ENCODE results near the gene IGFBP1.

IGFBP1 gene

DNA sequence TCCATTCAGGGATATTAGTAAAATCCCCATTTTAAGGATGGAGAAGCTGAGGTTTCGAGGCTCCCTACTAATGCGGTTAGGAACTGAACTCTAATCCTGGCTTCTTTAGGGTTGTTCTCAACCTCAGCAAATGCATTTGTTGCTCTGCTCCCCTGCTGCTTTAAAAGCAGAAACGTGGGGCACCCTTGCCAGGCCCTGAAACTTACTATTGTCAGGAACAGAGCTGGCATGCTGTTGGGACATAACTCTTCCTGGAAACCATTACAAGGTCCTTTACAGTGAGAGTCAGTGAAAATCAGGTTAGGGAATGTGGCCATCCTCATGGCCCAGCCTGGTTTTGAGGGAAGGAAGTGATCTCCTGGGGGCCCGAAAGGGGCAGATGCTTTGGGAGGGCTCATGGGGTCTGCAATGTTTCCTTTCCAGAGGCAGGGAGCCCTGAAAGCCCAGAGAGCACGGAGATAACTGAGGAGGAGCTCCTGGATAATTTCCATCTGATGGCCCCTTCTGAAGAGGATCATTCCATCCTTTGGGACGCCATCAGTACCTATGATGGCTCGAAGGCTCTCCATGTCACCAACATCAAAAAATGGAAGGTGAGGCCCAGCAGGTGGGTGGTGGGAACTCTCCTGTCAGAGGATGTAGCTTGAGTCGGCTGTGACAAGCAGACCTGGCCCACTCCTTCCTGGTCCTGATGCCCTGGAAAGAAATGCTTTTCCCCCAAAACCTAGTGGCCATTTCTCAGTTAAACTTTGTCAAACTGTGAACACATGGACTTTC lies 2.0 kb downstream of the IGFBP1 start:
- no peak for TF ChIP-seq TCF12 (IDR thresholded peaks at IDR 0.05; ENCODE audit: low read depth)
- no peak for TF ChIP-seq CREB1 (IDR thresholded peaks at IDR 0.05; ENCODE audit: low read depth)
- no peak for TF ChIP-seq EGR1 (IDR thresholded peaks at IDR 0.05)
- TF ChIP-seq, protein P1, sequence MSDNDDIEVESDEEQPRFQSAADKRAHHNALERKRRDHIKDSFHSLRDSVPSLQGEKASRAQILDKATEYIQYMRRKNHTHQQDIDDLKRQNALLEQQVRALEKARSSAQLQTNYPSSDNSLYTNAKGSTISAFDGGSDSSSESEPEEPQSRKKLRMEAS (IDR thresholded peaks at IDR 0.05), result no peak
- TF ChIP-seq TAF1 (IDR thresholded peaks at IDR 0.05; ENCODE audit: low read depth), result no peak
- no peak for TF ChIP-seq ZBTB7A (IDR thresholded peaks at IDR 0.05; ENCODE audit: low read depth)
- TF ChIP-seq, protein P2, sequence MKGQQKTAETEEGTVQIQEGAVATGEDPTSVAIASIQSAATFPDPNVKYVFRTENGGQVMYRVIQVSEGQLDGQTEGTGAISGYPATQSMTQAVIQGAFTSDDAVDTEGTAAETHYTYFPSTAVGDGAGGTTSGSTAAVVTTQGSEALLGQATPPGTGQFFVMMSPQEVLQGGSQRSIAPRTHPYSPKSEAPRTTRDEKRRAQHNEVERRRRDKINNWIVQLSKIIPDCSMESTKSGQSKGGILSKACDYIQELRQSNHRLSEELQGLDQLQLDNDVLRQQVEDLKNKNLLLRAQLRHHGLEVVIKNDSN (IDR thresholded peaks at IDR 0.05), result no peak
- TF ChIP-seq RAD21 (IDR thresholded peaks at IDR 0.05; ENCODE audit: low read depth), result no peak
- TF ChIP-seq NFIC (IDR thresholded peaks at IDR 0.05), result no peak
- TF ChIP-seq FOXM1 (IDR thresholded peaks at IDR 0.05; ENCODE audit: borderline replicate concordance, low read depth), result no peak
- TF ChIP-seq CEBPB (IDR thresholded peaks at IDR 0.05), result no peak
- TF ChIP-seq, protein P3, sequence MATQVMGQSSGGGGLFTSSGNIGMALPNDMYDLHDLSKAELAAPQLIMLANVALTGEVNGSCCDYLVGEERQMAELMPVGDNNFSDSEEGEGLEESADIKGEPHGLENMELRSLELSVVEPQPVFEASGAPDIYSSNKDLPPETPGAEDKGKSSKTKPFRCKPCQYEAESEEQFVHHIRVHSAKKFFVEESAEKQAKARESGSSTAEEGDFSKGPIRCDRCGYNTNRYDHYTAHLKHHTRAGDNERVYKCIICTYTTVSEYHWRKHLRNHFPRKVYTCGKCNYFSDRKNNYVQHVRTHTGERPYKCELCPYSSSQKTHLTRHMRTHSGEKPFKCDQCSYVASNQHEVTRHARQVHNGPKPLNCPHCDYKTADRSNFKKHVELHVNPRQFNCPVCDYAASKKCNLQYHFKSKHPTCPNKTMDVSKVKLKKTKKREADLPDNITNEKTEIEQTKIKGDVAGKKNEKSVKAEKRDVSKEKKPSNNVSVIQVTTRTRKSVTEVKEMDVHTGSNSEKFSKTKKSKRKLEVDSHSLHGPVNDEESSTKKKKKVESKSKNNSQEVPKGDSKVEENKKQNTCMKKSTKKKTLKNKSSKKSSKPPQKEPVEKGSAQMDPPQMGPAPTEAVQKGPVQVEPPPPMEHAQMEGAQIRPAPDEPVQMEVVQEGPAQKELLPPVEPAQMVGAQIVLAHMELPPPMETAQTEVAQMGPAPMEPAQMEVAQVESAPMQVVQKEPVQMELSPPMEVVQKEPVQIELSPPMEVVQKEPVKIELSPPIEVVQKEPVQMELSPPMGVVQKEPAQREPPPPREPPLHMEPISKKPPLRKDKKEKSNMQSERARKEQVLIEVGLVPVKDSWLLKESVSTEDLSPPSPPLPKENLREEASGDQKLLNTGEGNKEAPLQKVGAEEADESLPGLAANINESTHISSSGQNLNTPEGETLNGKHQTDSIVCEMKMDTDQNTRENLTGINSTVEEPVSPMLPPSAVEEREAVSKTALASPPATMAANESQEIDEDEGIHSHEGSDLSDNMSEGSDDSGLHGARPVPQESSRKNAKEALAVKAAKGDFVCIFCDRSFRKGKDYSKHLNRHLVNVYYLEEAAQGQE (IDR thresholded peaks at IDR 0.05; ENCODE audit: low read depth), result no peak
- TF ChIP-seq TEAD4 (IDR thresholded peaks at IDR 0.05), result no peak
- TF ChIP-seq YY1 (IDR thresholded peaks at IDR 0.05; ENCODE audit: low read depth), result no peak
- no peak for TF ChIP-seq EP300 (IDR thresholded peaks at IDR 0.05; ENCODE audit: borderline replicate concordance)

DNA sequence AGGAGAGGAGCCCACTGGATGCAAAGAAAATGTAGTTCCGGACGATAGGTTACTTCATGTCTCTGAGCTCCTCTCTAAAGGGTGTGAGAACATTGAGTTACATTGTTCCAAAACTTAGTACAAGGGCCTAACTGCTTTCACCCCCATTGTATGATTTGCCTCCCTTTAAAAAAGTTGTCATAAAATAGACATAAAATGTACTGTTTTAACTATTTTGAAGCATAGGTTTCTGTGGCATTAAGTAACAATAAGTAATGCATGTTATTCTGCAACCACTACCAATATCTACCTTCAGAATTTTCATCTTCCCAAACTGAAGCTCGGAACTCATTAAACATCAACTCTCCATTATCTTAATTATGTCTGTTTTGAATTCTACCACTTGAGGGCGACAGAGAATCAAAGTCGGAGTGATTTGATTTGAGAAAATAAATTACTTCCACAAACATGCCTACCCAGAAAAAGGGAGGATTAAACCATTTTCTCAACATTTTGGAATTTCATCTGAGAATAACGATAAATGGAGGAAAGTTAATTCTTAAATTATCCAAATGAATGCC lies 2.7 kb downstream of the IGFBP1 start:
- no peak for TF ChIP-seq CEBPB (IDR thresholded peaks at IDR 0.05)
- no peak for TF ChIP-seq EGR1 (IDR thresholded peaks at IDR 0.05)
- no peak for TF ChIP-seq FOXM1 (IDR thresholded peaks at IDR 0.05; ENCODE audit: borderline replicate concordance, low read depth)
- TF ChIP-seq RAD21 (IDR thresholded peaks at IDR 0.05; ENCODE audit: low read depth), result peak; percentile 85
- no peak for TF ChIP-seq CREB1 (IDR thresholded peaks at IDR 0.05; ENCODE audit: low read depth)
- no peak for TF ChIP-seq TEAD4 (IDR thresholded peaks at IDR 0.05)
- no peak for TF ChIP-seq TAF1 (IDR thresholded peaks at IDR 0.05; ENCODE audit: low read depth)
- TF ChIP-seq EP300 (IDR thresholded peaks at IDR 0.05; ENCODE audit: borderline replicate concordance), result no peak

DNA sequence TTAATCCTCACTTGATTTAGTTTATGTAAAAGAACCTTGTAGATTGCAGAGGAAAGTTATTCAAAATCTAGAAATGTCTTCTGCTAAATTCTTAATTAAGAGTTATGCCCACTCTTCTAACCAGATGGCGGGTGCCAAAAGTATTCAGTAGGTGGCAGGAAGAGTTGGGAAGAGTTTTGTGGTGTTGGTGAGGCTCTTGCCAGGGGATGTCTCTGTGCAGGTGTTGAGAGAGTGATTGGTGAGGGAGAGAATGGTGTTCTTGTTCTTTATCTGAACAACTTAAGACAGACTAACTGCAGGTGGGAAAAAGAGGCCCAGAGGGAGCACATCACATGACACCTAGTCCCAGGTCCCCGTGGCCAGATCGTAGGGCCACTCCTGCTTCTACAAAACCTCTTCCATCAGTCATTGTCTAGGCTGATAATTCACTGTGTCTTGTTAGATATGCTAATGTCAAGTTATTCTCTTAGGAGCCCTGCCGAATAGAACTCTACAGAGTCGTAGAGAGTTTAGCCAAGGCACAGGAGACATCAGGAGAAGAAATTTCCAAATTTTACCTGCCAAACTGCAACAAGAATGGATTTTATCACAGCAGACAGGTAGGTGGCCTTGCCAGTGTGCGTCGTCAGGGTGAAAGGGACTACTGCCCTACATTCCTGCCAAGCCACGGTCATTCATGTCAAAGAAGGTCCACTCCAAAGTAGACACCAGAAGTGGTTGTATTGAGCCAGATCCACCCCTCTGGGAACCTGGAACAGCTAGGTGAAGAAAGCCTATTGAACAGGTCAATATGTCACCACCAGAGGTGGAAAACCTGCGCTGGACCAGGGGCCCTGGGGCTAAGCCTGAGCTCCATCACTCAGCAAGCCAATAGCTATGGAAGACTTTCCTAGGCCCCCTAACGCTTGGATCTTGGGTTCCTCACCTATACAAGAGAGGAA lies 3.4 kb downstream of the IGFBP1 start:
- TF ChIP-seq, protein P1 (IDR thresholded peaks at IDR 0.05), result no peak
- TF ChIP-seq TEAD4 (IDR thresholded peaks at IDR 0.05) (no peak), NFIC (IDR thresholded peaks at IDR 0.05) (no peak), ZBTB7A (IDR thresholded peaks at IDR 0.05; ENCODE audit: low read depth) (no peak), YY1 (IDR thresholded peaks at IDR 0.05; ENCODE audit: low read depth) (no peak), TCF12 (IDR thresholded peaks at IDR 0.05; ENCODE audit: low read depth) (no peak), EP300 (IDR thresholded peaks at IDR 0.05; ENCODE audit: borderline replicate concordance) (no peak), RAD21 (IDR thresholded peaks at IDR 0.05; ENCODE audit: low read depth) (no peak), TAF1 (IDR thresholded peaks at IDR 0.05; ENCODE audit: low read depth) (no peak), CEBPB (IDR thresholded peaks at IDR 0.05) (no peak)

DNA sequence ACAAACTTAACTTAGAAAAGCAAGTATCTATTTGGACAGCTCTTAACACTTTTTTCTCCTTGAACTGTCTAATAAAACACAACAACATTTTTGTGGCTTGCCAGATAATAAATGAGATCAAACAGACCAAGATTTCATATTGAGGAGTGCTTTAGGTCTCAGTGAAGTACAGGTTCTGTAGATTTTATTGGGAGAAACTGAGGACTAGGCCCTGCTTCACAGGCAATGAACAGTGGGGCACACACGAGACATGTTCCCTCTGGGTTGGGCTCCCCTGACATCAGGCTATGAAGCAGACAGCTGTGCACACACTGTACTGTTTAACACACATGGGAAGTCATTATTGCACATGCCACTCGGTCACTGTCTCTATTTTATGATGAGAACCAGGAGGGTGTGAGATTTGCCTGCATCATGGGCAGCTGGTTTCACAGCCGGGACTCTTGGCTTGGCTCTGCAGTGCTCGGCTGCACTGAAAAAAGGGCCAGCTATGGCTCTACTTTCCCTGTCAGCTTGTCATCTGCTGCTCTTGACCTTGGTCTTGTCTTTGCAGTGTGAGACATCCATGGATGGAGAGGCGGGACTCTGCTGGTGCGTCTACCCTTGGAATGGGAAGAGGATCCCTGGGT lies 4.2 kb downstream of the IGFBP1 start:
- TF ChIP-seq TEAD4 (IDR thresholded peaks at IDR 0.05) (no peak), CEBPB (IDR thresholded peaks at IDR 0.05) (no peak), FOXM1 (IDR thresholded peaks at IDR 0.05; ENCODE audit: borderline replicate concordance, low read depth) (no peak), TAF1 (IDR thresholded peaks at IDR 0.05; ENCODE audit: low read depth) (no peak), TCF12 (IDR thresholded peaks at IDR 0.05; ENCODE audit: low read depth) (no peak), CREB1 (IDR thresholded peaks at IDR 0.05; ENCODE audit: low read depth) (no peak), ZBTB7A (IDR thresholded peaks at IDR 0.05; ENCODE audit: low read depth) (no peak), EGR1 (IDR thresholded peaks at IDR 0.05) (no peak), RAD21 (IDR thresholded peaks at IDR 0.05; ENCODE audit: low read depth) (no peak), NFIC (IDR thresholded peaks at IDR 0.05) (no peak), EP300 (IDR thresholded peaks at IDR 0.05; ENCODE audit: borderline replicate concordance) (no peak), YY1 (IDR thresholded peaks at IDR 0.05; ENCODE audit: low read depth) (no peak)
- TF ChIP-seq, protein P1 (IDR thresholded peaks at IDR 0.05), result no peak
- TF ChIP-seq, protein P2 (IDR thresholded peaks at IDR 0.05), result no peak
- TF ChIP-seq, protein P3 (IDR thresholded peaks at IDR 0.05; ENCODE audit: low read depth), result no peak

Data from Ishikawa (cell line).